Measurements from ENCODE around the gene MGST3. TPM values are rescaled to one million over a fixed set of nuclear protein-coding genes. Genes with fewer than 3 reads are reported as not detected.

MGST3 gene
- total RNA-seq, 1 experiment from 2014 or later = 173 TPM

DNA sequence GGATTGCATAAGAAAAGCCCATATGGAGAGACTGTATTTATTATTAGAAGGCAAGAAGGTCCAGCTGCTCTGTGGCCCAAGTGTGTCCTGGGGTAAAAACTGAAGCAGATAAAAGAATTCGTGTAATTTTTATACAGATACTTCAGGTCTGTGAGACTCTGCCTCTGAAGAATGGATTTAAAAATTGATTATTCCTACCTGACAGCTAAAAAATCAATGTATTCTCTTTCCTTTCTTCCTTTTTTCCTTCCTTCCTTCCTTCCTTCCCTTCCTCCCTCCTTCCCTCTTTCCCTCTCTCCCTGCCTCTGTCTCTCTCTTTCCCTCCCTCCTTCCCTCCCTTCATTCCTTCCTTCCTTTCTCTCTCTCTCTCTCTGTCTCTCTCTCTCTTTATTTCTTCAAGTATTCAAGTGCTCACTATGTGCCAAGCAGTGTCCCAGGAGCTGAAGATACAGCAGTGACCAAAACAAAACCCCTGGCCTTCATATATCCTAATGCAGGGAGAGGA lies 11.3 kb upstream of the MGST3 start:
- no TSS peak for BruUV-seq (replicated peaks)
- peaks cover 11% of the 10 kb centered on the region for H3K27me3 Mint-ChIP-seq (ENCODE audit: insufficient read depth, unreplicated experiment)
- Histone ChIP-seq H3K36me3 (ENCODE audit: control insufficient read depth, insufficient read depth, low read length) (no peaks in the 10 kb centered on the region), H3K4me1 (no peaks in the 10 kb centered on the region), H3K9me3 (no peaks in the 10 kb centered on the region), H3K27me3 (replicated peaks; ENCODE audit: control insufficient read depth, insufficient read depth, low read length) (no peaks in the 10 kb centered on the region), H3K4me3 (ENCODE audit: low read depth, low read length) (no peak overlapping the region)
- DNase-seq = no peak
- POLR2A ChIA-PET = no interaction called here
- no peaks in the 10 kb centered on the region for H3K9me3 Mint-ChIP-seq (ENCODE audit: unreplicated experiment)
- CTCF ChIA-PET = no interaction called here
- no peaks in the 10 kb centered on the region for H3K36me3 Mint-ChIP-seq (ENCODE audit: insufficient read depth, unreplicated experiment)
- intact Hi-C loops (cut with micrococcal nuclease; ENCODE audit: unreplicated experiment) = no loop called here
- no peak overlapping the region for H3K4me3 Mint-ChIP-seq (ENCODE audit: unreplicated experiment)
- no peak for TF ChIP-seq CTCF (IDR thresholded peaks at IDR 0.05; ENCODE audit: insufficient read depth in 1 of 2, low read depth in 1 of 2, low read length in 1 of 2, severe bottlenecking in 1 of 2, unreplicated experiment in 1 of 2)
- H3K4me1 Mint-ChIP-seq (ENCODE audit: low read depth, unreplicated experiment) = no peaks in the 10 kb centered on the region
- no peak overlapping the region for H3K27ac Mint-ChIP-seq (ENCODE audit: unreplicated experiment)

- H3K4me1 ChIP-seq = no peaks in the 10 kb centered on the region
- Mint-ChIP-seq H3K4me3 (ENCODE audit: unreplicated experiment) (no peak overlapping the region), H3K9me3 (ENCODE audit: unreplicated experiment) (no peaks in the 10 kb centered on the region), H3K4me1 (ENCODE audit: low read depth, unreplicated experiment) (peaks cover 7% of the 10 kb centered on the region), H3K27ac (ENCODE audit: unreplicated experiment) (no peak overlapping the region), H3K36me3 (ENCODE audit: insufficient read depth, unreplicated experiment) (no peaks in the 10 kb centered on the region), H3K27me3 (ENCODE audit: insufficient read depth, unreplicated experiment) (peaks cover 5% of the 10 kb centered on the region)
- no peaks in the 10 kb centered on the region for H3K36me3 ChIP-seq (ENCODE audit: control insufficient read depth, insufficient read depth, low read length)
- BruUV-seq (replicated peaks) = no TSS peak
- H3K4me3 ChIP-seq (ENCODE audit: low read depth, low read length) = no peak overlapping the region
- H3K27me3 ChIP-seq (replicated peaks; ENCODE audit: control insufficient read depth, insufficient read depth, low read length) = no peaks in the 10 kb centered on the region
- TF ChIP-seq CTCF (IDR thresholded peaks at IDR 0.05; ENCODE audit: insufficient read depth in 1 of 2, low read depth in 1 of 2, low read length in 1 of 2, severe bottlenecking in 1 of 2, unreplicated experiment in 1 of 2) = no peak
- CTCF ChIA-PET = no interaction called here
- POLR2A ChIA-PET = no interaction called here
- H3K9me3 ChIP-seq = no peaks in the 10 kb centered on the region
- no peak for DNase-seq
- intact Hi-C loops (cut with micrococcal nuclease; ENCODE audit: unreplicated experiment) = no loop called here
Measured at GRCh38 chr1:165623624-165624023, 7.4 kb upstream of the MGST3 start.

DNA sequence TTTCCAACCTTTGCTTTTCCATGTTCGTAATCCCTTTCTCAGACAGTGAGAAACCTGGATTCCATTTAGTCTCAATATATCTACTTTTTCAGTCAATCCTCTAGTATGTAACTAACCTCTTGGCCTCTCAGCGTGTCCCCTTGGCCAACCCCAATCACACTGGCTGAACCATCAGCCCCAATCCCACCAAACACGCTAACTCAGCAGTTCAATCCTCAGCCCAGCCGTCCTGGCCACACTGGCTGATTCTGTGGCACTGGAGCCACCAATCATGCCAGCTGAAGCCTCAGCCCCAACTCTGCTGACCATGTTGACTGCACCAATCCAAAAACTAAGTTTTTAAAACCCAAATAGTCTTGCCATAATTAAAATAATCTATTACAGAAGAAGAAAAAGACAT lies 6.6 kb upstream of the MGST3 start:
- H3K4me1 ChIP-seq = peaks cover 7% of the 10 kb centered on the region
- H3K27ac Mint-ChIP-seq (ENCODE audit: unreplicated experiment) = no peak overlapping the region
- CTCF ChIA-PET = no interaction called here
- H3K4me3 Mint-ChIP-seq (ENCODE audit: unreplicated experiment) = no peak overlapping the region
- POLR2A ChIA-PET = no interaction called here
- H3K36me3 ChIP-seq (ENCODE audit: control insufficient read depth, insufficient read depth, low read length) = no peaks in the 10 kb centered on the region
- no peaks in the 10 kb centered on the region for H3K9me3 ChIP-seq
- H3K36me3 Mint-ChIP-seq (ENCODE audit: insufficient read depth, unreplicated experiment) = no peaks in the 10 kb centered on the region
- H3K27me3 Mint-ChIP-seq (ENCODE audit: insufficient read depth, unreplicated experiment) = peaks cover 5% of the 10 kb centered on the region
- H3K27me3 ChIP-seq (replicated peaks; ENCODE audit: control insufficient read depth, insufficient read depth, low read length) = no peaks in the 10 kb centered on the region
- H3K9me3 Mint-ChIP-seq (ENCODE audit: unreplicated experiment) = no peaks in the 10 kb centered on the region
- H3K4me1 Mint-ChIP-seq (ENCODE audit: low read depth, unreplicated experiment) = peaks cover 15% of the 10 kb centered on the region
- TF ChIP-seq CTCF (IDR thresholded peaks at IDR 0.05; ENCODE audit: insufficient read depth in 1 of 2, low read depth in 1 of 2, low read length in 1 of 2, severe bottlenecking in 1 of 2, unreplicated experiment in 1 of 2) = no peak
- H3K4me3 ChIP-seq (ENCODE audit: low read depth, low read length) = no peak overlapping the region
- no TSS peak for BruUV-seq (replicated peaks)
- DNase-seq = no peak
- intact Hi-C loops (cut with micrococcal nuclease; ENCODE audit: unreplicated experiment) = no loop called here

All from Caco-2 (cell line).